OCI-LY7 (cell line): ENCODE data around the gene L3HYPDH. TPM values are rescaled to one million over a fixed set of nuclear protein-coding genes. Genes with fewer than 3 reads are reported as not detected.

Experiments used
- BruUV-seq: library from RNA; stranded (reverse); fragments of 400-500 nt; replicated peaks from 2 replicates; lab custom pipeline; 2021; lab: Mats Ljungman, UMichigan
- CTCF ChIA-PET: fragments of 300-600 bp; sonication (Branson Sonifier 250); formaldehyde crosslinking; loops from one replicate; lab custom pipeline; 2022; ENCODE audit warnings: antibody characterized with exemption; ENCODE audit not compliant: unreplicated experiment; lab: Charles Lee
- POLR2A ChIA-PET: fragments of 300-600 bp; sonication (Branson Sonifier 250); formaldehyde crosslinking; loops from one replicate; lab custom pipeline; 2022; ENCODE audit warnings: antibody characterized with exemption; lab: Charles Lee
- DNase-seq: peaks from one replicate; pipeline ENCODE4 v3.0.0-alpha.2; 2015; ENCODE audit warnings: low spot score
- H2AFZ ChIP-seq: fragments of 200-600 bp; sonication (generic), shearing (Covaris generic); 2 replicates; pipeline ENCODE4 v1.6.1; 2014; ENCODE audit warnings: mild to moderate bottlenecking, antibody characterized with exemption, low read length, moderate library complexity
- H3K27ac ChIP-seq: fragments of 200-600 bp; sonication (generic); 2 replicates; pipeline ENCODE4 v1.5.1; 2014; ENCODE audit warnings: mixed run types, low read depth, mild to moderate bottlenecking, moderate library complexity, low read length, inconsistent platforms; ENCODE audit not compliant: poor library complexity, severe bottlenecking
- H3K36me3 ChIP-seq: fragments of 200-600 bp; sonication (generic); 2 replicates; pipeline ENCODE4 v1.6.1; 2014; ENCODE audit warnings: mild to moderate bottlenecking, antibody characterized with exemption, low read length, moderate library complexity, mixed read lengths; ENCODE audit not compliant: insufficient read depth
- H3K4me1 ChIP-seq: fragments of 200-600 bp; sonication (generic); 2 replicates; pipeline ENCODE4 v1.5.1; 2014; ENCODE audit warnings: mild to moderate bottlenecking, low read length; ENCODE audit not compliant: insufficient read depth, poor library complexity, severe bottlenecking
- H3K4me2 ChIP-seq: fragments of 200-600 bp; sonication (generic); 2 replicates; pipeline ENCODE4 v1.6.1; 2014; ENCODE audit warnings: mild to moderate bottlenecking, low read length
- H3K4me3 ChIP-seq: fragments of 200-600 bp; sonication (generic); 2 replicates; pipeline ENCODE4 v1.5.1; 2014; ENCODE audit warnings: mild to moderate bottlenecking, low read depth, low read length; ENCODE audit not compliant: poor library complexity, severe bottlenecking
- H3K79me2 ChIP-seq: fragments of 200-600 bp; sonication (generic); 2 replicates; pipeline ENCODE4 v1.6.1; 2016; ENCODE audit warnings: low read depth, mild to moderate bottlenecking, low read length, moderate library complexity, mixed read lengths; ENCODE audit not compliant: insufficient read depth
- H3K9me2 ChIP-seq: fragments of 200-600 bp; sonication (generic); 2 replicates; pipeline ENCODE4 v1.6.1; 2016; ENCODE audit warnings: mild to moderate bottlenecking, low read length, mixed read lengths; ENCODE audit not compliant: insufficient read depth
- H3K9me3 ChIP-seq: fragments of 200-600 bp; sonication (generic); 2 replicates; pipeline ENCODE4 v1.6.1; 2014; ENCODE audit warnings: mild to moderate bottlenecking, mixed run types, low read length, mixed read lengths
- H4K20me1 ChIP-seq: fragments of 200-600 bp; sonication (generic); 2 replicates; pipeline ENCODE4 v1.6.1; 2014; ENCODE audit warnings: mild to moderate bottlenecking, antibody characterized with exemption, low read length, moderate library complexity, mixed read lengths; ENCODE audit not compliant: insufficient read depth
- CTCF ChIP-seq: fragments of 200-600 bp; sonication (generic); conservative IDR thresholded peaks from 2 replicates; pipeline ENCODE4 v1.5.1; 2014; ENCODE audit warnings: mild to moderate bottlenecking, antibody characterized with exemption, low read length, moderate library complexity, mixed read lengths
- EZH2phosphoT487 ChIP-seq: fragments of 200-600 bp; sonication (generic); IDR thresholded peaks from 2 replicates; pipeline ENCODE4 v1.6.1; 2018; ENCODE audit warnings: low read depth, borderline replicate concordance, mild to moderate bottlenecking, mixed run types, antibody characterized with exemption, low read length, moderate library complexity, mixed read lengths
- intact Hi-C: fragments of 100-400 bp; cut with micrococcal nuclease; formaldehyde crosslinking; loops from one replicate; pipeline ENCODE4 v1.10.0; 2022; ENCODE audit not compliant: unreplicated experiment
- total RNA-seq, 2 experiments: library from RNA; depleted of rRNA in 1 of 2; stranded (reverse); fragments of >200 nt in 1 of 2; shearing (Covaris generic) in 1 of 2; gene quantifications; 2 replicates each; pipeline ENCODE4 v1.2.3, GENCODE V29; 2014 to 2022

The L3HYPDH gene
- total RNA-seq, 2 experiments from 2014 or later: 36.6 to 43.2 TPM

- H3K36me3 ChIP-seq: peaks cover 55% of the 10 kb centered on the region
- H3K79me2 ChIP-seq: no peaks in the 10 kb centered on the region
- intact Hi-C loops: no loop called here
- TF ChIP-seq EZH2phosphoT487: no peak
- no peak for TF ChIP-seq CTCF
- H3K4me3 ChIP-seq: no peak overlapping the region
- POLR2A ChIA-PET: interaction anchor here (0.7 to 2.6 kb wide), 4 partner anchors 9 to 30 kb away, joined by 3 to 8 read pairs (median 3); no protein-coding TSS in a partner anchor
- no peak for DNase-seq
- H4K20me1 ChIP-seq: no peaks in the 10 kb centered on the region
- H2AFZ ChIP-seq: no peak overlapping the region
- BruUV-seq: no TSS peak
- no peak overlapping the region for H3K4me2 ChIP-seq
- CTCF ChIA-PET: no interaction called here
- H3K4me1 ChIP-seq: peaks cover 3% of the 10 kb centered on the region
- H3K9me3 ChIP-seq: no peaks in the 10 kb centered on the region; the same call in 1 of the 2 replicates
- H3K27ac ChIP-seq: no peak overlapping the region
- no peaks in the 10 kb centered on the region for H3K9me2 ChIP-seq
These were observed 22.3 kb downstream of the L3HYPDH start for GRCh38 chr14:59461891-59462290.

DNA sequence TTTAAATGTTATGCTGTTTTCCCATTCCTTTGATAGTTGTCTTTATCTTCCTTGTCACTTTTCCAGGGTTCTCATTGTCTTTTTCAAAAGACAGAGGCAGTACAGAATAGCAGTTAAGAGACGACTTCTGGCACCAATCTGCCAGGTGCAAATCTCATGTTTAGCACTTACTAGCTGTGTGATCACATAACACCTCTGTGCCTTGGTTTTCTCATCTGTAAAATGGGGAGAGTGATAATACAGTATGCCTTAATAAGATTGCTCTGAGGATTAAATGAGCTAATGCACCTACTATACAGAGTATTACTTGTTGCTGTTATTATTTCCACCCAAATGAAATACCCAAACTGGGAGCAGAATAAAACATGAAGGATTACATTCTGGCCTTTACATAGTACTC lies 23.8 kb downstream of the L3HYPDH start:
- Histone ChIP-seq H2AFZ (no peak overlapping the region), H4K20me1 (no peaks in the 10 kb centered on the region), H3K4me3 (no peak overlapping the region), H3K27ac (no peak overlapping the region), H3K4me1 (peaks cover 3% of the 10 kb centered on the region), H3K9me3 (no peaks in the 10 kb centered on the region; the same call in 1 of the 2 replicates), H3K36me3 (peaks cover 70% of the 10 kb centered on the region), H3K79me2 (no peaks in the 10 kb centered on the region), H3K9me2 (no peaks in the 10 kb centered on the region), H3K4me2 (no peak overlapping the region)
- CTCF ChIA-PET: no interaction called here
- TF ChIP-seq EZH2phosphoT487 (no peak), CTCF (no peak)
- POLR2A ChIA-PET: interaction anchor here (0.9 to 1.1 kb wide), 2 partner anchors 9 to 16 kb away, joined by 3 read pairs; no protein-coding TSS in a partner anchor
- intact Hi-C loops: no loop called here
- BruUV-seq: no TSS peak
- DNase-seq: no peak

GRCh38 chr14:59458486-59458885 lies 25.7 kb downstream of the L3HYPDH start:
- peaks cover 62% of the 10 kb centered on the region for H3K36me3 ChIP-seq

More at GRCh38 chr14:59458486-59458885, 25.7 kb downstream of the L3HYPDH start:
- Histone ChIP-seq H3K27ac (no peak overlapping the region), H3K79me2 (no peaks in the 10 kb centered on the region), H3K4me1 (no peaks in the 10 kb centered on the region), H3K4me3 (no peak overlapping the region), H4K20me1 (no peaks in the 10 kb centered on the region), H3K4me2 (no peak overlapping the region), H2AFZ (no peak overlapping the region), H3K9me3 (no peaks in the 10 kb centered on the region; the same call in 1 of the 2 replicates), H3K9me2 (no peaks in the 10 kb centered on the region)
- DNase-seq: no peak
- intact Hi-C loops: no loop called here
- TF ChIP-seq EZH2phosphoT487 (no peak), CTCF (no peak)
- ChIA-PET POLR2A (interaction anchor here (1.0 to 1.2 kb wide), 3 partner anchors 12 to 313 kb away, joined by 3 to 4 read pairs (median 3); no protein-coding TSS in a partner anchor), CTCF (no interaction called here)
- no TSS peak for BruUV-seq
